Transverse colon (tissue), 4 donors: ENCODE results near the gene GBP1. TPM values are rescaled to one million over a fixed set of nuclear protein-coding genes. Genes with fewer than 3 reads are reported as not detected.
A peak's percentile ranks its signal among the peaks of the same experiment; 100 is the strongest.
"Not testable (repeated sequence)": the region's sequence is repeated elsewhere in the genome, so short reads cannot be mapped to it uniquely, and the experiment has no call there.

Source experiments
- DNase-seq: peaks from one replicate; pipeline ENCODE4 v3.0.0-alpha.2; 2019
- H3K27ac ChIP-seq, 4 donors: fragments of 200-600 bp; sonication (generic); 2 replicates each; pipeline ENCODE4 v1.5.1; 2016 to 2018; ENCODE audit warnings: inconsistent platforms in 4 of 4
- H3K27me3 ChIP-seq: fragments of 200-600 bp; sonication (generic); 2 replicates; pipeline ENCODE4 v1.5.1; 2017; ENCODE audit warnings: inconsistent platforms
- H3K36me3 ChIP-seq, 4 donors: fragments of 200-600 bp; sonication (generic); 2 replicates each; pipeline ENCODE4 v1.5.1; 2017 to 2019; ENCODE audit warnings: inconsistent platforms in 4 of 4
- H3K4me1 ChIP-seq, 4 donors: fragments of 200-600 bp; sonication (generic); 2 replicates each; pipeline ENCODE4 v1.5.1; 2017 to 2020; ENCODE audit warnings: inconsistent platforms in 4 of 4
- H3K4me3 ChIP-seq, 4 donors: fragments of 200-600 bp; sonication (generic); 1 replicate in 1 of 4; 2 replicates in 3 of 4; pipeline versions ENCODE4 v1.5.1 to v1.6.1; 2017 to 2019; ENCODE audit warnings: inconsistent platforms in 4 of 4
- H3K9me3 ChIP-seq, 2 donors: fragments of 200-600 bp; sonication (generic); 2 replicates each; pipeline ENCODE4 v1.5.1; 2017 to 2019; ENCODE audit warnings: inconsistent platforms in 2 of 2
- EP300 ChIP-seq: sonication (generic); formaldehyde crosslinking; IDR thresholded peaks from one replicate; pipeline ENCODE4 v1.6.1; 2017; ENCODE audit warnings: antibody characterized with exemption, low read depth
- POLR2A ChIP-seq: fragments of 450-650 bp; IDR thresholded peaks from one replicate; pipeline ENCODE4 v1.6.1; 2016; ENCODE audit warnings: antibody characterized with exemption, mild to moderate bottlenecking, moderate library complexity
- POLR2AphosphoS5 ChIP-seq, 3 donors: sonication (generic); formaldehyde crosslinking; IDR thresholded peaks; one replicate each; pipeline ENCODE4 v1.6.1; 2016; ENCODE audit warnings: antibody characterized with exemption in 3 of 3
- WGBS, 2 donors: methylation state at CpG; one replicate each; pipeline ENCODE4 v1.1.5; 2018; ENCODE audit warnings: low coverage in 1 of 2; 5-methylcytosine and 5-hydroxymethylcytosine counted together
- in situ Hi-C, 4 donors: fragments of 200-750 bp; cut with MboI; loops; one replicate each; pipeline versions ENCODE4 v1.15.0 to v1.15.1; 2017; ENCODE audit warnings: low sequenced_read_pairs in 3 of 4, low pct_ligation_motif_present in 1 of 4, low pct_unique_long_range_greater_than_20kb in 1 of 4
- intact Hi-C: fragments of 100-400 bp; cut with DNase I; formaldehyde crosslinking; loops from one replicate; pipeline ENCODE4 v1.15.1; 2023; ENCODE audit warnings: low total_unique reads
- total RNA-seq, 4 donors: library from RNA; depleted of rRNA; stranded (reverse); fragments of >200 nt; gene quantifications; one replicate each; pipeline ENCODE4 v1.1.0, GENCODE V29; 2016
- TF ChIP-seq, protein P1 (sequence below), 5 experiments: fragments of 200-600 bp in 3 of 5; fragments of 450-650 bp in 2 of 5; sonication (generic) in 3 of 5; IDR thresholded peaks; 1 replicate in 2 of 5; 2 replicates in 3 of 5; pipeline ENCODE4 v1.5.1; 2016 to 2017; ENCODE audit warnings: antibody characterized with exemption in 5 of 5, inconsistent platforms in 3 of 5, mild to moderate bottlenecking in 2 of 5, moderate library complexity in 1 of 5

GBP1 gene
- total RNA-seq, 4 donors from 2014 or later = 3.0 to 50.2 (median 23.2) TPM

DNA sequence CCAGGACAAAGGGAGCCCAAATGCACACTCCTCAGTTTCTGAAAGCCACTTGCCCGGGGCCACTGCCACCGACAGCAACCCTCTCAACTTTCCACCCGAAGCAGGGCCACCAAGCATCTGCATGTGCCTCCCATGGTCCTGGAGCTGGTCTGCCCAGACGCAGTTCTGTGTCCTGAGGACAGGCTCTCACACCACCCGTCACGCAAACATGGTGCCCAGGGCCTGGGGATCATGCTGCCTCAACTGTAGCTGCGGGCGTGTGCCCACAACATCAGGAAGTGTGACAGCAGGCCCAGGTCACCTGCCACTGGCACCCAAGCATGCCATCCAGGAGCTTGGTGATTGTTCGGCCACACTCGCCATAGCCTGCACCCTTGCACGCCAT lies 14.4 kb downstream of the GBP1 start:
- no peak for DNase-seq
- H3K4me1 ChIP-seq = peaks cover 0 to 17% (median 7%) of the 10 kb centered on the region in 4 donors
- 96 to 100% methylated on average over 1 to 11 of the region's 11 CpGs for WGBS, 2 donors
- H3K27ac ChIP-seq = peak overlapping the region in 3 of 4 donors; percentile 25 to 48 (median 36)
- H3K4me3 ChIP-seq = no peak overlapping the region
- H3K36me3 ChIP-seq = no peaks in the 10 kb centered on the region
- TF ChIP-seq, protein P1, sequence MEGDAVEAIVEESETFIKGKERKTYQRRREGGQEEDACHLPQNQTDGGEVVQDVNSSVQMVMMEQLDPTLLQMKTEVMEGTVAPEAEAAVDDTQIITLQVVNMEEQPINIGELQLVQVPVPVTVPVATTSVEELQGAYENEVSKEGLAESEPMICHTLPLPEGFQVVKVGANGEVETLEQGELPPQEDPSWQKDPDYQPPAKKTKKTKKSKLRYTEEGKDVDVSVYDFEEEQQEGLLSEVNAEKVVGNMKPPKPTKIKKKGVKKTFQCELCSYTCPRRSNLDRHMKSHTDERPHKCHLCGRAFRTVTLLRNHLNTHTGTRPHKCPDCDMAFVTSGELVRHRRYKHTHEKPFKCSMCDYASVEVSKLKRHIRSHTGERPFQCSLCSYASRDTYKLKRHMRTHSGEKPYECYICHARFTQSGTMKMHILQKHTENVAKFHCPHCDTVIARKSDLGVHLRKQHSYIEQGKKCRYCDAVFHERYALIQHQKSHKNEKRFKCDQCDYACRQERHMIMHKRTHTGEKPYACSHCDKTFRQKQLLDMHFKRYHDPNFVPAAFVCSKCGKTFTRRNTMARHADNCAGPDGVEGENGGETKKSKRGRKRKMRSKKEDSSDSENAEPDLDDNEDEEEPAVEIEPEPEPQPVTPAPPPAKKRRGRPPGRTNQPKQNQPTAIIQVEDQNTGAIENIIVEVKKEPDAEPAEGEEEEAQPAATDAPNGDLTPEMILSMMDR (IDR thresholded peaks at IDR 0.05) = no peak
- TF ChIP-seq EP300 = no peak
- TF ChIP-seq POLR2A = no peak
- TF ChIP-seq POLR2AphosphoS5 (IDR thresholded peaks at IDR 0.05) = no peak
- no peaks in the 10 kb centered on the region for H3K9me3 ChIP-seq
- in situ Hi-C loops (no loop called here), intact Hi-C loops (no loop called here)
- H3K27me3 ChIP-seq = no peaks in the 10 kb centered on the region

DNA sequence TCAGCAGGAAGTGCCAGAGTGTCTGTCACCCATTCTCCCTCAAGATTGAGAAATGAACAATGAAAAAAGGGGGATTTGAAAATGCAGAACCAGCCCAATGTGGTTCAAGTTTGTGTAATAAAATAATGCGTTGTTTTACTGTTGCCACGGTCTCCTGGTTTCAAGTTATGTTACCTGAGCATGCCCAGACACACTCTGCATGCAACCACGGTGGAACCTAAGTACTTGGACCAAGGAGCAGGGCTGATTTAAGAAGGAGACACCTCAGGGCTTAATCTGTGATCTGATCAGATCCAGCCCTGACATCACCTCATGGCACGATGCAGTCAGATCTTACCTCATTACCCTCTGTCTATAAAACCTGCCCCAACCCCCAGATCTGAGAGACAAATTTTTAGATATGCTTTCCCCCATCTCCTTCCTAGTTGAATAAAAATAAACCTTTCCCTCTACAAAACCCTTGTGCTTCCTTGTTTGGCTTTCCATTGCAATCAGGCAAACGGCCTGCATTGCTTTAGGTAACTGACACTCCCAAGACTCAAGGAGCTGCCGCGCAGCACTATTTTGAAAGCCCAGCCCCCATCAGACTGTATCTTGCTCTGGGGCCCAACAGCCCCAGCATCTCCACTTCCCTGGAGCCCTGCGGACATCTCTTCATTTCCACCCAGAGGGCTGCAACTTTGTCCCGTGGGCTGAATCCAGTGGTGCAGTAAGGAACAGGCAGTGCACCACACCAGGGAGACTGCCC lies 14.9 kb downstream of the GBP1 start:
- in situ Hi-C loops, DNase-seq, intact Hi-C loops, H3K9me3 ChIP-seq, H3K4me3 ChIP-seq, H3K36me3 ChIP-seq, H3K27me3 ChIP-seq: not testable (repeated sequence)
- 71 to 77% methylated on average over 3 to 9 of the region's 9 CpGs for WGBS, 2 donors
- H3K4me1 ChIP-seq = peaks cover 0 to 19% (median 9%) of the 10 kb centered on the region in 4 donors
- peak overlapping the region in 3 of 4 donors; percentile 25 to 48 (median 36) for H3K27ac ChIP-seq

DNA sequence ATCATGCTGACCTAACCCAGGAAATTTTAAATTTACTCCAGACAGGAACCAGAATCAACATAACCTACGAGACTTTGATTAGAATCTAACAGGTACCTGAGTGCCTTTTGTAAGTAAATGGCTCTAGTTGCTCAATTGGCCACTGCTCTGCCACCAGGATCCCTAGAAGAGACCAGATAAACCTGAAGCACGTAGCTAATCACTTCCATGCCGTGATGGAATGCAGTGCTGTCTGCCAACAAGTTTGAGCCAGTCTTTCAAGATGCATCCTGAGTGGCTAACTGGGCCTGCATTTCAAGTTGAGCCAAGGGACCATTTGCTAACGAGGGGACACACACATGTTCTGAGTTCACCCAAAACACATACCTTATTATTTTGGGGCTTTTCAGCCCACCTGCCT lies 15.8 kb downstream of the GBP1 start:
- H3K4me3 ChIP-seq, DNase-seq, in situ Hi-C loops, intact Hi-C loops, H3K27ac ChIP-seq, H3K9me3 ChIP-seq, H3K27me3 ChIP-seq, H3K36me3 ChIP-seq: not testable (repeated sequence)
- WGBS, 2 donors = 88% methylated on average over 2 of the region's 4 CpGs; no CpG with 5 or more reads in 1 of the 2 donors
- H3K4me1 ChIP-seq = peaks cover 0 to 23% (median 11%) of the 10 kb centered on the region in 4 donors

DNA sequence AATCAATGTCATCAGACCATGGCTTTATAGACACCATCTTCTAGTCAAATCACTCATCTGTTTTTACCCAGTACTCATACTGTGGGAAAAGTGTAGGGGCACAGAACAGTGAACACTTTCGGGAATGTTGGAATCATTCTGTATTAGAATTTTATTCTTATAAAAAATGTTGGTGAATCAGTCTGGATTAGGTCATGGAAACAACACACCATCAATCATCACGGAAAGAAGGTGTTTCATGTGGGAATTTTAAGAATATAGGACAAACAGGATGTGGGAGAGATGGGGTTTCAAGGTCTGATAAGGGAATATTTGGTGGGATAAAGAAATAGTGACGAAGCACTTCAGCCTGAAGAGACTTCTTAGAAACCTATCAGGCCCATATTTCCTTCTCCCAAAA lies 17.3 kb downstream of the GBP1 start:
- Histone ChIP-seq H3K4me3 (no peak overlapping the region), H3K4me1 (peaks cover 0 to 23% (median 11%) of the 10 kb centered on the region in 4 donors), H3K36me3 (no peaks in the 10 kb centered on the region), H3K9me3 (no peaks in the 10 kb centered on the region), H3K27me3 (no peaks in the 10 kb centered on the region), H3K27ac (no peak overlapping the region)
- intact Hi-C loops = no loop called here
- no peak for DNase-seq
- TF ChIP-seq POLR2A = no peak
- no peak for TF ChIP-seq EP300
- no peak for TF ChIP-seq POLR2AphosphoS5 (IDR thresholded peaks at IDR 0.05)
- TF ChIP-seq, protein P1 (IDR thresholded peaks at IDR 0.05) = no peak
- in situ Hi-C loops = no loop called here
- 73 to 94% methylated on average over 3 of the region's 3 CpGs for WGBS, 2 donors

DNA sequence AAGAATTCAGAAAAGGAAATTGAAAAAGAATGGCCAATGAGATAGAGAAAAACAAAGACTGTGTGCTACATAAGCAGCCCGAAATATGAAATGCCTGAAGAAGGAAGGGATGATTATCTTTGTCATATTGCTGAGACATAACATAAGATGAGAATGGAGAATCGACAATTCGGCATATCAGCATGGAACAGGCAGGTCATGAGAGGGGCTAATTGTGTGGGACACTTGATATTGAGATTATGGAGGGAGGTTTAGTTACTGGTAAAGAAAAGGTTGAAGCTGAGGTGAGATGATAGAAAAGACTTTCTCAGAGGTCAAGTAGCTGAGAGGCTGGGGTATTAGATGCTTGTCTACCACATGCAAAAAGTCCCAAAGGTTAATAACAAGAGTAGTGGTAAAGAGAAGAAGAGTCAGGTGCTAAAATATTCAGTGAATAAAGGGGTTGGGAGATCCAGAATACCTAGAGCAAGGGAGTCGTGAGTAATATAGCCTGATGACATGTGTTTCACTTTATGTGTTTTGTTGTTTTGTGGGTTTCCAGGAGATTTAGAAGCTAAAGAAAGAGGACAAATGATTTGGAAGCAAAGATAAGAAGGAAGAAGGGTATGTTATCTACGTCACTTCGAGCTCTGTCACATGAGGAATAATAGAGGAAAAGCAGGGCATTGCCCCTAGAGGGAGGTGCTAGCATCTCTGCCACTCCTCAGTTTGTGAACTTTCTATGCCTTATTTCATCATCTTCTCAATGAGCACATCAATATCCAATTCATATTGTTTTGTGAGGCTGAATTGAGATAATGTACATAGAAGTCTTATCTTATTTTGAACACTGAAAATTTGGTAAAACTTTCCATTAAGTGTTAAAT lies 18.5 kb downstream of the GBP1 start:
- in situ Hi-C loops, H3K4me3 ChIP-seq, H3K9me3 ChIP-seq, DNase-seq, intact Hi-C loops, H3K27me3 ChIP-seq, H3K36me3 ChIP-seq, H3K27ac ChIP-seq: not testable (repeated sequence)
- peaks cover 0 to 23% (median 10%) of the 10 kb centered on the region in 4 donors for H3K4me1 ChIP-seq
- TF ChIP-seq, protein P1 (IDR thresholded peaks at IDR 0.05) = peak in 1 of 5 experiments; percentile 19
- 67 to 75% methylated on average over 5 to 6 of the region's 6 CpGs for WGBS, 2 donors
